HUDEP-2 (cell line): ENCODE data around the gene MIEF2.
A peak's percentile ranks its signal among the peaks of the same experiment; 100 is the strongest.
"Not testable (repeated sequence)": the region's sequence is repeated elsewhere in the genome, so short reads cannot be mapped to it uniquely, and the experiment has no call there.

Experiments
- DNase-seq, 76 experiments: peaks; one replicate each; lab custom pipeline; 2025; ENCODE audit not compliant: unreplicated experiment in 76 of 76; lab: John Stamatoyannopoulos, UW

Gene MIEF2

DNA sequence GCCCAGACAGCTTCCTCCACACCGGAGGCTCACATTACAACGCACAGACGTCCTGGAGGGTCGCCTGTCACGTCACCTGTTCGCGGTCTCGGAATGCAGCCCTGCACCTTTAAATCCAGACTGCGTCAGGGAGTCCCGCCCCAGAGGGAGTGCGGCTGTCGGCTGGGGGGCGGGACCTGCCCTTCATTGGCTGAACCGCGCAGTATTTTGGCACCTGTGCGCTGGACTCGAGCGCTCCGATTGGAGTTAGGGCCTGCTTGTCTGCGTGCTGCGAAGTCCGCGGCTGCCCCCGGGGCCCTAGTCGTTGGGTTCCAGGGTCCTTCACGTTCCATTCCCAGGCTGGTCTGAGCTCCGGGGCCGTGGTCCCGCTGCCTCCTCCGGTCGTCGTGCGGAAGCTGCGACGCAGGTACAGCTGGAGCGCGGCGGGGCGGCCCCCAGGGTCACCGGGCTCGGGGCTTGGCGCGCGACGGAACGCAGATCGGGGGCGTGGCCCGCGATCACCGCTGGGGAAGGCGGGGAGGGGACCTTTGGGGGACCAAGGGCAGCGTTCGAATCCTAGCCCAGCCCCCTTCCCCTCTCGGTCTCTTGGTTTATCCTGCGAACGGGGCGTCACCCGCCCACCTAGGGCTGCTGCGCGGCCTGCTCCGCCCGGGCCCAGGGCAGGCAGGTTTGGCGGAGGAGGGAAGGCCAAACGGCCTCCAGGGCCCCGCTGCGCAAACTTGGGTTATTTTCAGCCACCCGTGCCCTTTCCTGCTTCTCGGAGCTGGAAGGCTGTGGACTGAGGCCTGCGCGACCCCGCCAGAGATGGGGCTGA is at the start of gene MIEF2:
Gene MIEF2, plus strand, starts transcription at position 331 of the 814 bp plus-strand sequence. CDS start 2,059 bp downstream, outside the sequence.
- peak in 74 of 76 experiments; percentile 55 to 93 (median 86) for DNase-seq

GRCh38 chr17:18213666-18214270 is 46.7 kb upstream of the MIEF2 start:
- DNase-seq = no peak

GRCh38 chr17:18216906-18217305 is 43.6 kb upstream of the MIEF2 start:
- not testable (repeated sequence) for DNase-seq

- DNase-seq = peak in 64 of 76 experiments; percentile 4 to 79 (median 37)
Measured at GRCh38 chr17:18217412-18218015, 42.9 kb upstream of the MIEF2 start.

DNA sequence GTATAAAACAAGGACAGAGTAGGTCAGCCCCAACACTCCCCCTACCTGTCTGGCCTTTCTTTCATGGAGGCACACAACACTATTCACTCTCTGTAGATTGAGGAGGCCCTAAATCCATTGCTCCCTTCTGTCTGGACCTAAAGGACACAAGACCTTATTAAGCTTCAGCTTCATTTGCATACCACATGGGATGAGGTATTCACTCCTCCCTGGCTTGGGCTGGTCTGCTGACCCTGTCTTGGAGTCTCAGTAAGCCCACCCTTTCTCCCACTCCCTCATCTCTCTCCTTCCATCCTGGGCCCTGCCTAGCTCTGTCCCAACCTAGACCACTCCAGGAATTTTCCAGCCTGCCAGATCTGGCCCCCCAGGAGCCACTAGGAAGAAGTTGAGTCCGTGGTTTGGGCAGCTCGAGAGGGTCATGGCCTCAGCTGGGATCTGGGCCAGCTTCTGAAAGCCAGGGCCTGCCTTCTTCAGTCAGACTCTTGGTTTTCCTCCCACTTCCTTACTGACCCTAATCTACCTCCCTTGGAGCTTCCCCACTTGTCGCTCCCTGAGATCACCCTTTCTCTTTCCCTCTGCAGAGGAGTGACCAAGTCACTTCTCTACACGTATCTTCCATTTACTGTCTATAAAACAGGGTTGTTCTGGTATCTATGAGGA is 41.6 kb upstream of the MIEF2 start:
- DNase-seq = no peak

GRCh38 chr17:18224053-18224386 is 36.4 kb upstream of the MIEF2 start:
- peak in 1 of 76 experiments; percentile 1 for DNase-seq

GRCh38 chr17:18224387-18225120 is 35.9 kb upstream of the MIEF2 start:
- no peak for DNase-seq

GRCh38 chr17:18225121-18225641 is 35.3 kb upstream of the MIEF2 start, which contains the start of gene LLGL1:
Gene LLGL1 (plus strand): TSS chr17:18225635. CDS start chr17:18225683, 48 bp downstream.
- peak in 74 of 76 experiments; percentile 38 to 97 (median 89) for DNase-seq

GRCh38 chr17:18225642-18226283 is 34.7 kb upstream of the MIEF2 start:
- DNase-seq = peak in 10 of 76 experiments; percentile 8 to 35 (median 20)

GRCh38 chr17:18226284-18226945 is 34.0 kb upstream of the MIEF2 start:
- no peak for DNase-seq

- no peak for DNase-seq
Measured at GRCh38 chr17:18227635-18228034, 32.8 kb upstream of the MIEF2 start.

GRCh38 chr17:18228176-18228682 is 32.2 kb upstream of the MIEF2 start:
- DNase-seq = no peak

- no peak for DNase-seq
Measured at GRCh38 chr17:18229254-18229653, 31.2 kb upstream of the MIEF2 start.

GRCh38 chr17:18229771-18230170 is 30.7 kb upstream of the MIEF2 start:
- no peak for DNase-seq

DNA sequence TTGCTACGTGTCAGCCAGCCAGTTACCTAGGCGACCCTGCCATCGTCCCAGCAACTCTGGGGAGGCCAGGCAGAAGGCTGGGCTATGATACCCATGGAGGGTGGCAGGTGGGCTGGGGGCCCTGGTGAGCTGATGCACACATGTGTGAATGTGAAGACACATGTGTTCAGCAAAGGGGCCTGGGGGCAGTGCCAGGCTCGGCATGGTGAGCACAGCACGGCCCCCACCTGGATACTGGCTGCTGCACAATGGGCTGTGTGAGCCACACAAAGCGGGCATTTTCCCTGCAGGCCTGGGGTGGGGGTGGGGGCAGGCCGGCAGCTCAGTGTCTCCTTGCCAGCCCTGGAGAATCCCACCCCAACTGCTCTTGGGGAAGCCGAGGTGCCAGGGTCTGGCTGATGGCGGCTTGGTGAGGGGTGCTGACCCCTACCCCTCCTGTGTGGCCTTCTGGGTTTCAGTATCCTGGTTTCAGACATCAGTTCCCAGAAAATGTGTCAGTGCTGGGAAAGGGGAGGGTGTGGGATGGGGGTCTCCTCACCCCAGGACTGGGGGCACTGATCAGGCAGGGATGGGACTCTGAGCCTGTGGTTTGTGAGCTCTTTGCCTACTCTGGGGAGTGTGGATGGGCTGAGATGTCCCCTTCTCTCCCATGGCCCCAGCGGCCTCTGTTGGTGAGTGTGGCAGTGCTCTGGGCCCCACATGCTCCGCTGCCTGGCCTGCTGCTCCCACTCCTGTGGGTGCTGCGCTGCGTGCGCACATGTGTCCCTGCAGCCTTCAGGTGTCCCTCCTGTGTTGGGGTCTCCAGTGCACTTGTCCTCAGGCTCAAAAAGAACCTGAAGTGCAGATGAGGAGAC is 29.9 kb upstream of the MIEF2 start:
- no peak for DNase-seq

DNA sequence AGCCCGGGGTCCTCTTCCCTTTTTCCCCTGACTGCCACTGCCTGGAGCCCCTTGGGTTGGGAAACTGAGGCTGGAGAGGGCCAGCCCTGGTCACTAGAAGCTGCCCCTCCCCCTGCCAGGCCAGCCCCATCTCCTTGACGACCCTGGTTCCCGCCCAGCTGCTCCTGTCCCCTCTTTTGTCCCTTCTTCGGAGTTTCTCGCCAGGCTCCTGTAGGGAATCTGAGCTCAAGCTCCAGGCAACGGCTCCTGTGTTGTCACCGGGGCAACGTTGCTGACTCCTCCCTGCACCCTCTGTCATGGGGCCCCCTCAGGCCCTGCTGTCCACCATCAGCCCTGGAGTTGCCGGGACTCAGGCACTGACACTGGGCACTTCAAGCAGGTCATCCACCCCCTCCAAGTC is 29.3 kb upstream of the MIEF2 start:
- DNase-seq = no peak

GRCh38 chr17:18233803-18234518 is 26.5 kb upstream of the MIEF2 start:
- no peak for DNase-seq
